Measurements from ENCODE around the gene CPT1C.

The CPT1C gene

GRCh38 chr19:49652551-49653465, 38.1 kb upstream of the CPT1C start:
- Histone ChIP-seq H3K36me3 (ENCODE audit: control insufficient read depth, insufficient read depth, low read length) (peaks cover 85% of the 10 kb centered on the region), H3K4me3 (ENCODE audit: extremely low read depth, insufficient read depth, low read length, poor library complexity, severe bottlenecking) (no peak overlapping the region), H3K4me1 (ENCODE audit: control insufficient read depth, insufficient read depth, low read length, poor library complexity, severe bottlenecking) (no peaks in the 10 kb centered on the region), H3K27ac (ENCODE audit: low read depth, low read length, severe bottlenecking) (no peak overlapping the region), H3K9me3 (ENCODE audit: control insufficient read depth, low read length) (no peaks in the 10 kb centered on the region)
- WGBS, 2 experiments (ENCODE audit: insufficient coverage in 2 of 2), result 96 to 98% methylated on average over 43 to 56 of the region's 58 CpGs

DNA sequence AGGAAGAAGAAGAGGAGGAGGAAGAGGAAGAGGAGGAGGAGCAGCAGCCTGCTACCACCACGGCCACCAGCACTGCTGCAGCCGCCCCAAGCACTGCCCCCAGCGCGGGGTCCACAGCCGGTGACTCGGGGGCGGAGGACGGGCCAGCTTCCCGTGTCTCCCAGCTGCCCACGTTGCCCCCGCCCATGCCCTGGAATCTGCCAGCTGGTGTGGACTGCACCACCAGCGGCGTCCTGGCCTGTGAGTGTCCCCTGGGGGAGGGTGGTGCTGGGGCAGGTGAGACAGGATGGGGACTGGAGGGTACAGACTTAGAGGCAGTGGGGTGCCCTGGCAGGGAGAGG, 37.5 kb upstream of the CPT1C start:
- 98 to 99% methylated on average over 9 to 13 of the region's 13 CpGs for WGBS, 2 experiments (ENCODE audit: insufficient coverage in 2 of 2)
- Histone ChIP-seq H3K36me3 (ENCODE audit: control insufficient read depth, insufficient read depth, low read length) (peaks cover 84% of the 10 kb centered on the region), H3K9me3 (ENCODE audit: control insufficient read depth, low read length) (no peaks in the 10 kb centered on the region), H3K4me1 (ENCODE audit: control insufficient read depth, insufficient read depth, low read length, poor library complexity, severe bottlenecking) (no peaks in the 10 kb centered on the region), H3K27ac (ENCODE audit: low read depth, low read length, severe bottlenecking) (no peak overlapping the region), H3K4me3 (ENCODE audit: extremely low read depth, insufficient read depth, low read length, poor library complexity, severe bottlenecking) (no peak overlapping the region)

DNA sequence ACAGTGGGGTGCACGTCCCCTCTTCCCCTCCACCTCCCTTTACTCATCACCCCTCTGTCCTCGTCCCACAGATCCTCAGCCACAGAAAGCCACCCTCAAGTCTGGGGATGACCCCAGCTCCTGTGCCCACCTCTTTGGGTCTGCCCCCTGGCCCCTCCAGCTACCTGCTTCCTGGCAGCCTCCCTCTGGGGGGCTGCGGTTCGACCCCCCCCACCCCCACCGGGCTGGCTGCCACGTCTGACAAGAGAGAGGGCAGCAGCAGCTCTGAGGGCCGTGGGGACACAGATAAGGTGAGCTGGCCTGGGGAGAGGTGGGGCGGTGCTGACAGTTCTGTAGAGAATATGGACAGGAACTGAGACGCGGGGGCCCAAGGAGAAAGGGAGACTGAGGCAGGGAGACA, 36.3 kb upstream of the CPT1C start:
- Histone ChIP-seq H3K4me3 (ENCODE audit: extremely low read depth, insufficient read depth, low read length, poor library complexity, severe bottlenecking) (no peak overlapping the region), H3K36me3 (ENCODE audit: control insufficient read depth, insufficient read depth, low read length) (peaks cover 85% of the 10 kb centered on the region), H3K4me1 (ENCODE audit: control insufficient read depth, insufficient read depth, low read length, poor library complexity, severe bottlenecking) (no peaks in the 10 kb centered on the region), H3K9me3 (ENCODE audit: control insufficient read depth, low read length) (peaks cover 3% of the 10 kb centered on the region), H3K27ac (ENCODE audit: low read depth, low read length, severe bottlenecking) (no peak overlapping the region)
- WGBS, 2 experiments (ENCODE audit: insufficient coverage in 2 of 2), result 95 to 100% methylated on average over 5 to 10 of the region's 10 CpGs

GRCh38 chr19:49655570-49656455, 35.1 kb upstream of the CPT1C start:
- 92 to 93% methylated on average over 20 to 23 of the region's 23 CpGs for WGBS, 2 experiments (ENCODE audit: insufficient coverage in 2 of 2)
- peaks cover 7% of the 10 kb centered on the region for H3K9me3 ChIP-seq (ENCODE audit: control insufficient read depth, low read length)
- H3K4me1 ChIP-seq (ENCODE audit: control insufficient read depth, insufficient read depth, low read length, poor library complexity, severe bottlenecking), result no peaks in the 10 kb centered on the region
- H3K27ac ChIP-seq (ENCODE audit: low read depth, low read length, severe bottlenecking), result no peak overlapping the region
- no peak overlapping the region for H3K4me3 ChIP-seq (ENCODE audit: extremely low read depth, insufficient read depth, low read length, poor library complexity, severe bottlenecking)
- H3K36me3 ChIP-seq (ENCODE audit: control insufficient read depth, insufficient read depth, low read length), result peaks cover 86% of the 10 kb centered on the region

DNA sequence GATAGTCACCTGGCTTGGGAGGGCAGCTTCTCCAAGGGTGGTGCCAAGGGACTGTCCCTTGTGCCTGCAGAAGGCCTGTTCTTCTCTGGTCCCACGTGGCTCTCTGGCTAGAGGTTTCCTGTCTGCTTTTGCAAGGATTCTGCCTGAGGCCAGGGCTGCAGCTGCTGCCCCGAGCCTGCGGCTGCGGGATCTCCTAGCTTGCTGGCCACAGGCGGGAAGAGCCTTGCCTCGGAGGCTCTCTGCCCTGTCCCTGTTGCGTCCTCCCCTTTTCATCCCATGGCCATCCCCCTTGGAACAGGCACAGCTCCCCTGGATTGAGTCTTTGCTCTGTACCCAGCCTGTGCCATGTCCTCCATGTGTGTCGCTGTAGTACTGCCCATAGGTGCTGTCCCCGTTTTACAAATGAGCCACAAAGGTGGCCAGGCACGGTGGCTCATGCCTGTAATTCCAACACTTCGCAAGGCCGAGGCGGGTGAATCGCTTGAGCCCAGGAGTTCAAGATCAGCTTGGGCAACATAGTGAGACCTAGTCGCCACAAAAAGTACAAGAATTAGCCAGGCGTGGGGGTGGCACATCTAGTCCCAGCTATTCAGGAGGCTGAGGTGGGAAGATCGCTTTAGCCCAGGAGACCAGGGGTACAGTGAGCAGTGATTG, 34.3 kb upstream of the CPT1C start:
- H3K9me3 ChIP-seq (ENCODE audit: control insufficient read depth, low read length), result peaks cover 7% of the 10 kb centered on the region
- H3K4me3 ChIP-seq (ENCODE audit: extremely low read depth, insufficient read depth, low read length, poor library complexity, severe bottlenecking), result no peak overlapping the region
- 84 to 87% methylated on average over 17 of the region's 17 CpGs for WGBS, 2 experiments (ENCODE audit: insufficient coverage in 2 of 2)
- H3K36me3 ChIP-seq (ENCODE audit: control insufficient read depth, insufficient read depth, low read length), result peaks cover 87% of the 10 kb centered on the region
- H3K27ac ChIP-seq (ENCODE audit: low read depth, low read length, severe bottlenecking), result no peak overlapping the region
- H3K4me1 ChIP-seq (ENCODE audit: control insufficient read depth, insufficient read depth, low read length, poor library complexity, severe bottlenecking), result no peaks in the 10 kb centered on the region

DNA sequence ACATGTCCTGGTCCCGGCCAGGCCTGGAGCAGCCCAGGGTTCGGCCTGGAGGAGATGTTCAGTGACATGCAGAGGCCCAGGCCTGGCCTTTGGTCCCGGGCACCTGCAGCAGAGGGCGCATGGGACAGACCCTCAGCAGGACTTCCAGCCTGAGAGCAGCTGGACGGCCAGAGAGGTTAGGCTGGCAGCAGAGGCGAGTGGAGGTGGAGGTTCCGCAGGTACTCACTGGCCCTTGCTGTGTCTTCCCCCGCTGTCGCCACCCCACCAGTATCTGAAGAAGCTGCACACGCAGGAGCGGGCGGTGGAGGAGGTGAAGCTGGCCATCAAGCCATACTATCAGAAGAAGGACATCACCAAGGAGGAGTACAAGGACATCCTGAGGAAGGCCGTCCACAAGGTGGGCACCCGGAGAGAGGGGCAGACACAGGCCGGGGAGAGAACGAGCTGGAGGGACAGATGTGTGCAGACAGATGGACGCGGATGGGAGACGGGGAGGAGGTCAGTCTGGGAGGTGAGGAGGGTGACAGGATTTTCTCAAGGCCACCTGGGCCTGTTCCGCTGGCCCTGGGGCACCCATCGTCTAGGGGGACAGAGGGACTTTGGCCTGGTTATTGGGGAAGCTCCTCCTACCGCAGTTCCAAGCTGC, 33.3 kb upstream of the CPT1C start:
- Histone ChIP-seq H3K36me3 (ENCODE audit: control insufficient read depth, insufficient read depth, low read length) (peaks cover 93% of the 10 kb centered on the region), H3K27ac (ENCODE audit: low read depth, low read length, severe bottlenecking) (no peak overlapping the region), H3K4me1 (ENCODE audit: control insufficient read depth, insufficient read depth, low read length, poor library complexity, severe bottlenecking) (no peaks in the 10 kb centered on the region), H3K4me3 (ENCODE audit: extremely low read depth, insufficient read depth, low read length, poor library complexity, severe bottlenecking) (no peak overlapping the region), H3K9me3 (ENCODE audit: control insufficient read depth, low read length) (peaks cover 7% of the 10 kb centered on the region)
- WGBS, 2 experiments (ENCODE audit: insufficient coverage in 2 of 2), result 94 to 95% methylated on average over 15 to 19 of the region's 22 CpGs

GRCh38 chr19:49658139-49658517, 32.8 kb upstream of the CPT1C start:
- Histone ChIP-seq H3K36me3 (ENCODE audit: control insufficient read depth, insufficient read depth, low read length) (peaks cover 94% of the 10 kb centered on the region), H3K9me3 (ENCODE audit: control insufficient read depth, low read length) (peaks cover 7% of the 10 kb centered on the region)
- WGBS, 2 experiments (ENCODE audit: insufficient coverage in 2 of 2), result 97 to 98% methylated on average over 10 to 12 of the region's 15 CpGs

DNA sequence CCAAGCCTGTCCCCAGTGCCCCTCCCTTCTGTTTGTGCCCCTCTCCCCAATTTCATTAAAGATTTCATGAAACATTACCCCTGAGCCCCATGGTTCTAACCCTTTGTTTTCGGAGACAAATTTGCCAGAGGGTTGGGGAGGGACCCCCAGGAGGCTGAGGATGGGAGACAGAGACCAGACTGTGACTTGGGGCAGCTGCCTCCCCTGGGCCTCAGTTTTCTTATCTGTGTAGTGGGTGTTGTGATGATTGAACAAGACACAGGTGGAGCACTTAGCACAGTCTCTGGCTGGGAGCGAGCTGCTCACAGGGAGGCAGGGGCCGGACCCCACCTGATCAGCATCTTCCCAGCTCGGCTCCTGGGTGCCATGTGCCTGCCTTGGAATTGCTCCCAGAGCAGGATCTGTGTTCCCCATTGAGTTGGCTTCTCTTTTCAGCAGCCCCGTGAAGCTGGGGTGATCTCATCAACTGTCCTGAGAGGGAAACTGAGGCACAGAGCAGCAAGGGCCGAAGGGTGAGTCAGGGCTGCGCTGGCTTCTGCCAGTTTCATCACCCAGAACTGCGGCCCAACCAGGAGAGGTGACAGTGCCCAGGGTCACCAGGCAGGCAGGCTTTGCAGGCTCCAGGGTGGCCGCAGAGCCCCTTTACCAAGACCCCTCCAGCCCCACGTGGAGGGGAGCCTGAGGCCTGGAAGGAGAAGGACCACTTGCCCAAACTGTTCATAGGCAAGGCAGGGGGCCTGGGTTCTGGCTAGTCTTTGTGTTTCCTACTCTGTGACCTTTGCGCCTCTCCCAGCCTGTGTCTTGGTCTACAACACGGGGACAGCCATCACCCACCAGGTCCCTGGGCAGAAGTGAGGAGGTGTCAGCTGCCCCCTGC, 32.1 kb upstream of the CPT1C start:
- H3K36me3 ChIP-seq (ENCODE audit: control insufficient read depth, insufficient read depth, low read length), result peaks cover 88% of the 10 kb centered on the region
- H3K27ac ChIP-seq (ENCODE audit: low read depth, low read length, severe bottlenecking), result no peak overlapping the region
- H3K4me3 ChIP-seq (ENCODE audit: extremely low read depth, insufficient read depth, low read length, poor library complexity, severe bottlenecking), result no peak overlapping the region
- WGBS, 2 experiments (ENCODE audit: insufficient coverage in 2 of 2), result 96 to 97% methylated on average over 10 to 12 of the region's 12 CpGs
- peaks cover 7% of the 10 kb centered on the region for H3K9me3 ChIP-seq (ENCODE audit: control insufficient read depth, low read length)
- H3K4me1 ChIP-seq (ENCODE audit: control insufficient read depth, insufficient read depth, low read length, poor library complexity, severe bottlenecking), result peaks cover under 1% of the 10 kb centered on the region

More at GRCh38 chr19:49658139-49658517, 32.8 kb upstream of the CPT1C start:
- Histone ChIP-seq H3K4me3 (ENCODE audit: extremely low read depth, insufficient read depth, low read length, poor library complexity, severe bottlenecking) (no peak overlapping the region), H3K27ac (ENCODE audit: low read depth, low read length, severe bottlenecking) (no peak overlapping the region), H3K4me1 (ENCODE audit: control insufficient read depth, insufficient read depth, low read length, poor library complexity, severe bottlenecking) (no peaks in the 10 kb centered on the region)

- H3K36me3 ChIP-seq (ENCODE audit: control insufficient read depth, insufficient read depth, low read length), result peaks cover 72% of the 10 kb centered on the region
- H3K9me3 ChIP-seq (ENCODE audit: control insufficient read depth, low read length), result peaks cover 7% of the 10 kb centered on the region
- no peak overlapping the region for H3K27ac ChIP-seq (ENCODE audit: low read depth, low read length, severe bottlenecking)
- H3K4me3 ChIP-seq (ENCODE audit: extremely low read depth, insufficient read depth, low read length, poor library complexity, severe bottlenecking), result no peak overlapping the region
- WGBS, 2 experiments (ENCODE audit: insufficient coverage in 2 of 2), result 98 to 99% methylated on average over 10 of the region's 15 CpGs
- peaks cover 5% of the 10 kb centered on the region for H3K4me1 ChIP-seq (ENCODE audit: control insufficient read depth, insufficient read depth, low read length, poor library complexity, severe bottlenecking)
Observed at GRCh38 chr19:49660338-49660961, 30.5 kb upstream of the CPT1C start.
